HG03558 (cell line): ENCODE data around the gene SLC35G6.

Experiments used
- ATAC-seq: cut with Tn5 transposase; IDR thresholded peaks from one replicate; pipeline ENCODE4 v1.9.1; 2021; ENCODE audit warnings: moderate number of reproducible peaks; ENCODE audit not compliant: unreplicated experiment; ENCODE audit errors: extremely low read depth

SLC35G6 gene

GRCh38 chr17:7499161-7499560 is 17.9 kb downstream of the SLC35G6 start:
- no peak for ATAC-seq

DNA sequence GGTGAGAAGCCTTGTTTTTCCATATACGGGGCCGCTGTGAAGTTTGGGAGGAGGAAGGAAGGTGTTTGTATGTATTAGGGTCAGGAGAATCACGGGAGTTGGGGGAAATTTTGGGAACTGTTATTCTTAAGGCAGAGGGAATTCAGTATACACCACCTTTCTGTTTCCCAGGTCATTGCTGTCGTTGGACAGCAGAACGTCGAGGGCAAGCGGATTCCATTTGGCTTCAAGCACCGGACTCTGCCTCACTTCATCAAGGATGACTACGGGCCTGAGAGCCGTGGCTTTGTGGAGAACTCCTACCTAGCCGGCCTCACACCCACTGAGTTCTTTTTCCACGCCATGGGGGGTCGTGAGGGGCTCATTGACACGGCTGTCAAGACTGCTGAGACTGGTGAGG is 20.5 kb downstream of the SLC35G6 start:
- no peak for ATAC-seq

GRCh38 chr17:7502171-7502847 is 21.1 kb downstream of the SLC35G6 start:
- no peak for ATAC-seq

- ATAC-seq, result no peak
These were observed 21.7 kb downstream of the SLC35G6 start for GRCh38 chr17:7502987-7503386.

GRCh38 chr17:7503521-7503920 is 22.3 kb downstream of the SLC35G6 start:
- no peak for ATAC-seq

GRCh38 chr17:7508145-7508544 is 26.9 kb downstream of the SLC35G6 start:
- ATAC-seq, result no peak

GRCh38 chr17:7508846-7509245 is 27.6 kb downstream of the SLC35G6 start:
- ATAC-seq, result no peak

GRCh38 chr17:7509937-7510336 is 28.7 kb downstream of the SLC35G6 start:
- ATAC-seq, result no peak

- ATAC-seq, result no peak
These were observed 29.9 kb downstream of the SLC35G6 start for GRCh38 chr17:7511108-7511507.

DNA sequence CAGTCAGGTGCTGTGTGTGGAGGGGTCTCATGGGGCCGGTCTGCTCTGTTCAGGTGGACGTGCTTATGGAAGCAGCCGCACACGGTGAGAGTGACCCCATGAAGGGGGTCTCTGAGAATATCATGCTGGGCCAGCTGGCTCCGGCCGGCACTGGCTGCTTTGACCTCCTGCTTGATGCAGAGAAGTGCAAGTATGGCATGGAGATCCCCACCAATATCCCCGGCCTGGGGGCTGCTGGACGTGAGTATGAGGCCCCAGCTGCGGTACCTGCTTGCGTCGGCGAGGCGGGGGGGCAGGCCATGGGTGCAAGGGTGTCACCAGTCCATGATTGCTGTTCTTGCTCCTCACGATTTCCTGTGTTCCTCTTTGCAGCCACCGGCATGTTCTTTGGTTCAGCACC is 30.9 kb downstream of the SLC35G6 start:
- no peak for ATAC-seq

DNA sequence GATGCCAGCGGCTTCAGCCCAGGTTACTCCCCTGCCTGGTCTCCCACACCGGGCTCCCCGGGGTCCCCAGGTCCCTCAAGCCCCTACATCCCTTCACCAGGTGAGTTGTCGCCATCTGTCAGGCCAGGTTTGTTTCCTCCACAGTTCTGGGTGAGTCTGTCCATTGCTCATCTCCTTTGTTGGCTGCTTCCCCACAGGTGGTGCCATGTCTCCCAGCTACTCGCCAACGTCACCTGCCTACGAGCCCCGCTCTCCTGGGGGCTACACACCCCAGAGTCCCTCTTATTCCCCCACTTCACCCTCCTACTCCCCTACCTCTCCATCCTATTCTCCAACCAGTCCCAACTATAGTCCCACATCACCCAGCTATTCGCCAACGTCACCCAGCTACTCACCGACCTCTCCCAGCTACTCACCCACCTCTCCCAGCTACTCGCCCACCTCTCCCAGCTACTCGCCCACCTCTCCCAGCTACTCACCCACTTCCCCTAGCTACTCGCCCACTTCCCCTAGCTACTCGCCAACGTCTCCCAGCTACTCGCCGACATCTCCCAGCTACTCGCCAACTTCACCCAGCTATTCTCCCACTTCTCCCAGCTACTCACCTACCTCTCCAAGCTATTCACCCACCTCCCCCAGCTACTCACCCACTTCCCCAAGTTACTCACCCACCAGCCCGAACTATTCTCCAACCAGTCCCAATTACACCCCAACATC is 31.7 kb downstream of the SLC35G6 start:
- ATAC-seq, result no peak

DNA sequence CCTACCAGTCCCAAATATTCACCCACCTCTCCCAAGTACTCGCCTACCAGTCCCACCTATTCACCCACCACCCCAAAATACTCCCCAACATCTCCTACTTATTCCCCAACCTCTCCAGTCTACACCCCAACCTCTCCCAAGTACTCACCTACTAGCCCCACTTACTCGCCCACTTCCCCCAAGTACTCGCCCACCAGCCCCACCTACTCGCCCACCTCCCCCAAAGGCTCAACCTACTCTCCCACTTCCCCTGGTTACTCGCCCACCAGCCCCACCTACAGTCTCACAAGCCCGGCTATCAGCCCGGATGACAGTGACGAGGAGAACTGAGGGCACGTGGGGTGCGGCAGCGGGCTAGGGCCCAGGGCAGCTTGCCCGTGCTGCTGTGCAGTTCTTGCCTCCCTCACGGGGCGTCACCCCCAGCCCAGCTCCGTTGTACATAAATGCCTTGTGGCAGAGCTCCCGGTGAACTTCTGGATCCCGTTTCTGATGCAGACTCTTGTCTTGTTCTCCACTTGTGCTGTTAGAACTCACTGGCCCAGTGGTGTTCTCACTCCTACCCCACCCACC is 32.7 kb downstream of the SLC35G6 start:
- no peak for ATAC-seq

GRCh38 chr17:7515911-7516610 is 34.8 kb downstream of the SLC35G6 start:
- no peak for ATAC-seq

DNA sequence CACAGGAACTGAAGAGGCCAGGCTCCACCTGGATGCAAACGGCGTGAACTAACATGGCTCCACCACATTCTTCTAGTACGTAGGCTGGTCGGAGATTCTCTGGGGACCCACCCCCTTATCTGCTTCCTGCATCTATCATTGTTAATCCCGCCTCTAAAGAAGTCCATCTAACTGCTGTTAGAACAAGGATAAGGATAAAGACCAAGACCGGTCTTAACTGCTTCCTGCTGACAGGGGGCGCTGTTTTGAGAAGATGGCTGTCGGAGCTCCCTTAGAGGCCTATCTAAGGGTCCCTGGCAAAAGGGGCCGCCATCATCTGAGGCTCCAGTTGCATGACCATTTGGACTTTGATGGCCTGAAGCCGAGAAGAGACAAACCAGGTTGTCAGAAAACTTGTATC is 41.8 kb downstream of the SLC35G6 start:
- no peak for ATAC-seq

DNA sequence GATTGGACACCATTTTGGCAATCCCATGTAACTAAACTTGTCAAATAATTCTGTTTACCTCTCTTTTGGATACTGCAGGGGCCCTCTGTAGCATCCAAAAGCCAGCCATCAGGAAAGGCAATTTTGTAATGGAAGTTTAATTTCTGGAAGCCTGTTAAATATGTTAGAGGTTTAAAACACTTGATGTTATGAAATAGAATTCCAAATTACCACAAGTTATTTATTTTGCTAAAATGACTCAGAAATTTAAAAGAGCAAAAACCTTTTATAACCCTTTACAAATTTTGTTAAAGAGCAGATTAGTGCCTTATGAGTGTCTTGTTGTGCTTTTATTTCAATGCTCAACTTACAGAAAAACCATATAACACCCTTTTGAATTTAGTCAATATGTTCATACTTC is 47.6 kb downstream of the SLC35G6 start:
- ATAC-seq, result no peak

GRCh38 chr17:7530023-7530900 is 49.0 kb downstream of the SLC35G6 start:
- no peak for ATAC-seq
